HEK293 (cell line): ENCODE measurements around the gene DYNLT4.
A peak's percentile ranks its signal among the peaks of the same experiment; 100 is the strongest.

ENCODE experiments used
- HOXD13 ChIP-seq: sonication (generic); formaldehyde crosslinking; IDR thresholded peaks from 2 replicates; pipeline ENCODE4 v1.8.0; 2022; ENCODE audit warnings: missing genetic modification reagents, borderline replicate concordance
- MYNN ChIP-seq: fragments of 450-650 bp; formaldehyde crosslinking; IDR thresholded peaks from 2 replicates; pipeline ENCODE4 v1.5.1; 2016; ENCODE audit warnings: missing biosample characterization, missing genetic modification characterization, borderline replicate concordance
- YY2 ChIP-seq: fragments of 450-650 bp; formaldehyde crosslinking; IDR thresholded peaks from 2 replicates; pipeline ENCODE4 v1.5.1; 2016; ENCODE audit warnings: missing biosample characterization, missing genetic modification characterization
- ZBTB1 ChIP-seq: fragments of 450-650 bp; formaldehyde crosslinking; IDR thresholded peaks from 2 replicates; pipeline ENCODE4 v1.5.1; 2016; ENCODE audit warnings: missing biosample characterization, missing genetic modification characterization
- ZBTB20 ChIP-seq: fragments of 450-650 bp; formaldehyde crosslinking; IDR thresholded peaks from 2 replicates; pipeline ENCODE4 v1.5.1; 2016; ENCODE audit warnings: missing biosample characterization, missing genetic modification characterization
- ZEB2 ChIP-seq: fragments of 450-650 bp; formaldehyde crosslinking; IDR thresholded peaks from 2 replicates; pipeline ENCODE4 v1.5.1; 2016; ENCODE audit warnings: missing biosample characterization, missing genetic modification characterization
- ZFP41 ChIP-seq: fragments of 450-650 bp; formaldehyde crosslinking; IDR thresholded peaks from 2 replicates; pipeline ENCODE4 v1.5.1; 2016; ENCODE audit warnings: missing biosample characterization, missing genetic modification characterization, borderline replicate concordance
- ZNF114 ChIP-seq: fragments of 450-650 bp; formaldehyde crosslinking; IDR thresholded peaks from 2 replicates; pipeline ENCODE4 v1.5.0; 2017; ENCODE audit warnings: missing biosample characterization, missing genetic modification characterization
- ZNF146 ChIP-seq: fragments of 450-650 bp; formaldehyde crosslinking; IDR thresholded peaks from 2 replicates; pipeline ENCODE4 v1.5.1; 2016; ENCODE audit warnings: missing biosample characterization, missing genetic modification characterization
- ZNF175 ChIP-seq: fragments of 450-650 bp; formaldehyde crosslinking; IDR thresholded peaks from 2 replicates; pipeline ENCODE4 v1.5.1; 2016; ENCODE audit warnings: missing biosample characterization, missing genetic modification characterization
- ZNF311 ChIP-seq: fragments of 450-650 bp; formaldehyde crosslinking; IDR thresholded peaks from 2 replicates; pipeline ENCODE4 v1.5.1; 2017; ENCODE audit warnings: missing biosample characterization, missing genetic modification characterization, borderline replicate concordance
- ZNF354C ChIP-seq: fragments of 450-650 bp; formaldehyde crosslinking; IDR thresholded peaks from 2 replicates; pipeline ENCODE4 v1.5.1; 2016; ENCODE audit warnings: missing biosample characterization, missing genetic modification characterization, low read depth, borderline replicate concordance
- ZNF501 ChIP-seq: fragments of 450-650 bp; formaldehyde crosslinking; IDR thresholded peaks from 2 replicates; pipeline ENCODE4 v1.5.1; 2016; ENCODE audit warnings: missing biosample characterization, missing genetic modification characterization
- ZNF530 ChIP-seq: fragments of 450-650 bp; formaldehyde crosslinking; IDR thresholded peaks from 2 replicates; pipeline ENCODE4 v1.5.1; 2016; ENCODE audit warnings: low read depth, missing biosample characterization, missing genetic modification characterization
- ZNF596 ChIP-seq: fragments of 450-650 bp; IDR thresholded peaks from 2 replicates; pipeline ENCODE4 v1.5.0; 2018; ENCODE audit warnings: missing biosample characterization, mild to moderate bottlenecking, missing genetic modification characterization, moderate library complexity
- ZNF600 ChIP-seq: fragments of 450-650 bp; formaldehyde crosslinking; IDR thresholded peaks from 2 replicates; pipeline ENCODE4 v1.5.1; 2016; ENCODE audit warnings: missing biosample characterization, missing genetic modification characterization
- TF ChIP-seq, protein P1 (sequence below): fragments of 450-650 bp; formaldehyde crosslinking; IDR thresholded peaks from 2 replicates; pipeline ENCODE4 v1.5.1; 2016; ENCODE audit warnings: missing biosample characterization, missing genetic modification characterization
- TF ChIP-seq, protein P2 (sequence below): fragments of 450-650 bp; formaldehyde crosslinking; conservative IDR thresholded peaks from 2 replicates; pipeline ENCODE4 v1.5.1; 2016; ENCODE audit warnings: low read depth, missing biosample characterization, missing genetic modification characterization
- TF ChIP-seq, protein P3 (sequence below): fragments of 450-650 bp; formaldehyde crosslinking; IDR thresholded peaks from 2 replicates; pipeline ENCODE4 v1.5.1; 2016; ENCODE audit warnings: missing biosample characterization, missing genetic modification characterization, borderline replicate concordance
- TF ChIP-seq, protein P4 (sequence below): fragments of 450-650 bp; formaldehyde crosslinking; IDR thresholded peaks from 2 replicates; pipeline ENCODE4 v1.5.1; 2016; ENCODE audit warnings: missing biosample characterization, missing genetic modification characterization
- TF ChIP-seq, protein P5 (sequence below): fragments of 450-650 bp; formaldehyde crosslinking; conservative IDR thresholded peaks from 2 replicates; pipeline ENCODE4 v1.5.1; 2016; ENCODE audit warnings: low read depth, missing biosample characterization, missing genetic modification characterization
- TF ChIP-seq, protein P6 (sequence below): fragments of 450-650 bp; formaldehyde crosslinking; IDR thresholded peaks from 2 replicates; pipeline ENCODE4 v1.5.1; 2017; ENCODE audit warnings: missing biosample characterization, missing genetic modification characterization

DYNLT4 gene

DNA sequence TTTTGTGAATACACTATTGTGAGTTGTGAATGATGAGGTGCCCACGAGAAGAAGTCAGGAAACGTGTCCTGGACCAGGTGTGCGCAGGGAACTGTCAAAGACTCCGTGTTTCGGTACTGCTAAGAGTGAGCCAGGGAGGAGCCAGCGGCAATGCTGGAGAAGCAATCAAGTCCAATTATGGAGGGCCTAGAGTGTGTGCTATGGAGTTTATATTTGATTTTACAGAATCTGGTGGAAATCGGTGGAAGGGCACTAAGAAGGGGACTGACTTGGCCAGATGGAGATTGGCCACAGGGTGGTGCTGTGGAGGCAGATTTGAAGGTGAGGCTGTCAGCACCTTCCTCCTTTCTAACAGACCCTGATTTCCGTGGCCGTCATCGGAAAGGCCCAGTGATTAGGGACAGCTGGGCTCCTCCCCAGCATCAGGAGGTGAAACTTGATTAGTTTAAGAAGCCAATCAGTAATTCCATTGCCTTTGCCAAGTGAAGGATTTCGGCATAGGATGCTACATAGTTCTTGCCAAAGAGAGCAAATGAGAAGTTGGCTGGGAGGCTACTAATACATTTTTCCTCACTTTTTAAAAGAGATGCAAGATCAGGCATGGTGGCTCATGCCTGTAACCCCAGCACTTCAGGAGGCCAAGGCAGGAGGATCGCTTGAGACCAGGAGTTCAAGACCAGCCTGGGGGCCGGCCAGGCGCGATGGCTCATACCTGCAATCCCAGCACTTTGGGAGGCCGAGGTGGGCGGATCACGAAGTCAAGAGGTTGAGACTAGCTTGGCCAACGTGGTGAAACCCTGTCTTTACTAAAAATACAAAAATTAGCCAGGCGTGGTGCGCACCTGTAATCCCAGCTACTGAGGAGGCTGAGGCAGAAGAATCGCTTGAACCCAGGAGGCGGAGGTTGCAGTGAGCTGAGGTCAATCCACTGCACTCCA lies 28.9 kb upstream of the DYNLT4 start (continued):
- no peak for TF ChIP-seq ZNF596 (tag by site-specific recombination)
- TF ChIP-seq ZEB2: 0 out of 2 replicates have a peak, but pooled peaks have one; percentile 59
- TF ChIP-seq, protein P1, sequence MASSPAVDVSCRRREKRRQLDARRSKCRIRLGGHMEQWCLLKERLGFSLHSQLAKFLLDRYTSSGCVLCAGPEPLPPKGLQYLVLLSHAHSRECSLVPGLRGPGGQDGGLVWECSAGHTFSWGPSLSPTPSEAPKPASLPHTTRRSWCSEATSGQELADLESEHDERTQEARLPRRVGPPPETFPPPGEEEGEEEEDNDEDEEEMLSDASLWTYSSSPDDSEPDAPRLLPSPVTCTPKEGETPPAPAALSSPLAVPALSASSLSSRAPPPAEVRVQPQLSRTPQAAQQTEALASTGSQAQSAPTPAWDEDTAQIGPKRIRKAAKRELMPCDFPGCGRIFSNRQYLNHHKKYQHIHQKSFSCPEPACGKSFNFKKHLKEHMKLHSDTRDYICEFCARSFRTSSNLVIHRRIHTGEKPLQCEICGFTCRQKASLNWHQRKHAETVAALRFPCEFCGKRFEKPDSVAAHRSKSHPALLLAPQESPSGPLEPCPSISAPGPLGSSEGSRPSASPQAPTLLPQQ (tag by site-specific recombination): no peak
- TF ChIP-seq, protein P2, sequence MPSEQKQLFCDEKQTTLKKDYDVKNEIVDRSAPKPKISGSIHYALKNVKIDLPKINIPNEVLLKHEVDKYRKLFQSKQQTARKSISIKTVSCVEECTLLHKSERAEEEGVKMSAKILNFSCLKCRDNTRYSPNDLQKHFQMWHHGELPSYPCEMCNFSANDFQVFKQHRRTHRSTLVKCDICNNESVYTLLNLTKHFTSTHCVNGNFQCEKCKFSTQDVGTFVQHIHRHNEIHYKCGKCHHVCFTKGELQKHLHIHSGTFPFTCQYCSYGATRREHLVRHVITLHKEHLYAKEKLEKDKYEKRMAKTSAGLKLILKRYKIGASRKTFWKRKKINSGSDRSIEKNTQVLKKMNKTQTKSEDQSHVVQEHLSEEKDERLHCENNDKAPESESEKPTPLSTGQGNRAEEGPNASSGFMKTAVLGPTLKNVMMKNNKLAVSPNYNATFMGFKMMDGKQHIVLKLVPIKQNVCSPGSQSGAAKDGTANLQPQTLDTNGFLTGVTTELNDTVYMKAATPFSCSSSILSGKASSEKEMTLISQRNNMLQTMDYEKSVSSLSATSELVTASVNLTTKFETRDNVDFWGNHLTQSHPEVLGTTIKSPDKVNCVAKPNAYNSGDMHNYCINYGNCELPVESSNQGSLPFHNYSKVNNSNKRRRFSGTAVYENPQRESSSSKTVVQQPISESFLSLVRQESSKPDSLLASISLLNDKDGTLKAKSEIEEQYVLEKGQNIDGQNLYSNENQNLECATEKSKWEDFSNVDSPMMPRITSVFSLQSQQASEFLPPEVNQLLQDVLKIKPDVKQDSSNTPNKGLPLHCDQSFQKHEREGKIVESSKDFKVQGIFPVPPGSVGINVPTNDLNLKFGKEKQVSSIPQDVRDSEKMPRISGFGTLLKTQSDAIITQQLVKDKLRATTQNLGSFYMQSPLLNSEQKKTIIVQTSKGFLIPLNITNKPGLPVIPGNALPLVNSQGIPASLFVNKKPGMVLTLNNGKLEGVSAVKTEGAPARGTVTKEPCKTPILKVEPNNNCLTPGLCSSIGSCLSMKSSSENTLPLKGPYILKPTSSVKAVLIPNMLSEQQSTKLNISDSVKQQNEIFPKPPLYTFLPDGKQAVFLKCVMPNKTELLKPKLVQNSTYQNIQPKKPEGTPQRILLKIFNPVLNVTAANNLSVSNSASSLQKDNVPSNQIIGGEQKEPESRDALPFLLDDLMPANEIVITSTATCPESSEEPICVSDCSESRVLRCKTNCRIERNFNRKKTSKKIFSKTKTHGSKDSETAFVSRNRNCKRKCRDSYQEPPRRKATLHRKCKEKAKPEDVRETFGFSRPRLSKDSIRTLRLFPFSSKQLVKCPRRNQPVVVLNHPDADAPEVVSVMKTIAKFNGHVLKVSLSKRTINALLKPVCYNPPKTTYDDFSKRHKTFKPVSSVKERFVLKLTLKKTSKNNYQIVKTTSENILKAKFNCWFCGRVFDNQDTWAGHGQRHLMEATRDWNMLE (tag by site-specific recombination): no peak
- TF ChIP-seq ZNF600 (tag by site-specific recombination): peak; percentile 43; the same call in 1 of the 2 replicates
- no peak for TF ChIP-seq ZNF354C (tag by site-specific recombination)
- TF ChIP-seq, protein P3, sequence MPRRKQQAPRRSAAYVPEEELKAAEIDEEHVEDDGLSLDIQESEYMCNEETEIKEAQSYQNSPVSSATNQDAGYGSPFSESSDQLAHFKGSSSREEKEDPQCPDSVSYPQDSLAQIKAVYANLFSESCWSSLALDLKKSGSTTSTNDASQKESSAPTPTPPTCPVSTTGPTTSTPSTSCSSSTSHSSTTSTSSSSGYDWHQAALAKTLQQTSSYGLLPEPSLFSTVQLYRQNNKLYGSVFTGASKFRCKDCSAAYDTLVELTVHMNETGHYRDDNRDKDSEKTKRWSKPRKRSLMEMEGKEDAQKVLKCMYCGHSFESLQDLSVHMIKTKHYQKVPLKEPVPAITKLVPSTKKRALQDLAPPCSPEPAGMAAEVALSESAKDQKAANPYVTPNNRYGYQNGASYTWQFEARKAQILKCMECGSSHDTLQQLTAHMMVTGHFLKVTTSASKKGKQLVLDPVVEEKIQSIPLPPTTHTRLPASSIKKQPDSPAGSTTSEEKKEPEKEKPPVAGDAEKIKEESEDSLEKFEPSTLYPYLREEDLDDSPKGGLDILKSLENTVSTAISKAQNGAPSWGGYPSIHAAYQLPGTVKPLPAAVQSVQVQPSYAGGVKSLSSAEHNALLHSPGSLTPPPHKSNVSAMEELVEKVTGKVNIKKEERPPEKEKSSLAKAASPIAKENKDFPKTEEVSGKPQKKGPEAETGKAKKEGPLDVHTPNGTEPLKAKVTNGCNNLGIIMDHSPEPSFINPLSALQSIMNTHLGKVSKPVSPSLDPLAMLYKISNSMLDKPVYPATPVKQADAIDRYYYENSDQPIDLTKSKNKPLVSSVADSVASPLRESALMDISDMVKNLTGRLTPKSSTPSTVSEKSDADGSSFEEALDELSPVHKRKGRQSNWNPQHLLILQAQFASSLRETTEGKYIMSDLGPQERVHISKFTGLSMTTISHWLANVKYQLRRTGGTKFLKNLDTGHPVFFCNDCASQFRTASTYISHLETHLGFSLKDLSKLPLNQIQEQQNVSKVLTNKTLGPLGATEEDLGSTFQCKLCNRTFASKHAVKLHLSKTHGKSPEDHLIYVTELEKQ (tag by site-specific recombination): no peak
- TF ChIP-seq YY2: no peak
- TF ChIP-seq MYNN (tag by site-specific recombination): no peak
- no peak for TF ChIP-seq ZBTB1 (tag by site-specific recombination)
- TF ChIP-seq ZBTB20 (tag by site-specific recombination): no peak
- TF ChIP-seq, protein P4, sequence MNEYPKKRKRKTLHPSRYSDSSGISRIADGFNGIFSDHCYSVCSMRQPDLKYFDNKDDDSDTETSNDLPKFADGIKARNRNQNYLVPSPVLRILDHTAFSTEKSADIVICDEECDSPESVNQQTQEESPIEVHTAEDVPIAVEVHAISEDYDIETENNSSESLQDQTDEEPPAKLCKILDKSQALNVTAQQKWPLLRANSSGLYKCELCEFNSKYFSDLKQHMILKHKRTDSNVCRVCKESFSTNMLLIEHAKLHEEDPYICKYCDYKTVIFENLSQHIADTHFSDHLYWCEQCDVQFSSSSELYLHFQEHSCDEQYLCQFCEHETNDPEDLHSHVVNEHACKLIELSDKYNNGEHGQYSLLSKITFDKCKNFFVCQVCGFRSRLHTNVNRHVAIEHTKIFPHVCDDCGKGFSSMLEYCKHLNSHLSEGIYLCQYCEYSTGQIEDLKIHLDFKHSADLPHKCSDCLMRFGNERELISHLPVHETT (tag by site-specific recombination): 0 out of 2 replicates have a peak, but pooled peaks have one; percentile 13
- TF ChIP-seq, protein P5, sequence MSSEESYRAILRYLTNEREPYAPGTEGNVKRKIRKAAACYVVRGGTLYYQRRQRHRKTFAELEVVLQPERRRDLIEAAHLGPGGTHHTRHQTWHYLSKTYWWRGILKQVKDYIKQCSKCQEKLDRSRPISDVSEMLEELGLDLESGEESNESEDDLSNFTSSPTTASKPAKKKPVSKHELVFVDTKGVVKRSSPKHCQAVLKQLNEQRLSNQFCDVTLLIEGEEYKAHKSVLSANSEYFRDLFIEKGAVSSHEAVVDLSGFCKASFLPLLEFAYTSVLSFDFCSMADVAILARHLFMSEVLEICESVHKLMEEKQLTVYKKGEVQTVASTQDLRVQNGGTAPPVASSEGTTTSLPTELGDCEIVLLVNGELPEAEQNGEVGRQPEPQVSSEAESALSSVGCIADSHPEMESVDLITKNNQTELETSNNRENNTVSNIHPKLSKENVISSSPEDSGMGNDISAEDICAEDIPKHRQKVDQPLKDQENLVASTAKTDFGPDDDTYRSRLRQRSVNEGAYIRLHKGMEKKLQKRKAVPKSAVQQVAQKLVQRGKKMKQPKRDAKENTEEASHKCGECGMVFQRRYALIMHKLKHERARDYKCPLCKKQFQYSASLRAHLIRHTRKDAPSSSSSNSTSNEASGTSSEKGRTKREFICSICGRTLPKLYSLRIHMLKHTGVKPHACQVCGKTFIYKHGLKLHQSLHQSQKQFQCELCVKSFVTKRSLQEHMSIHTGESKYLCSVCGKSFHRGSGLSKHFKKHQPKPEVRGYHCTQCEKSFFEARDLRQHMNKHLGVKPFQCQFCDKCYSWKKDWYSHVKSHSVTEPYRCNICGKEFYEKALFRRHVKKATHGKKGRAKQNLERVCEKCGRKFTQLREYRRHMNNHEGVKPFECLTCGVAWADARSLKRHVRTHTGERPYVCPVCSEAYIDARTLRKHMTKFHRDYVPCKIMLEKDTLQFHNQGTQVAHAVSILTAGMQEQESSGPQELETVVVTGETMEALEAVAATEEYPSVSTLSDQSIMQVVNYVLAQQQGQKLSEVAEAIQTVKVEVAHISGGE (tag by site-specific recombination): no peak
- TF ChIP-seq HOXD13 (CRISPR knock-in tag): no peak
- TF ChIP-seq ZFP41 (tag by site-specific recombination): no peak
- no peak for TF ChIP-seq ZNF114 (tag by site-specific recombination)
- TF ChIP-seq ZNF175 (tag by site-specific recombination): no peak
- TF ChIP-seq ZNF501 (tag by site-specific recombination): peak; percentile 44; the same call in 1 of the 2 replicates
- no peak for TF ChIP-seq ZNF311 (tag by site-specific recombination)
- TF ChIP-seq ZNF530: no peak
- TF ChIP-seq, protein P6, sequence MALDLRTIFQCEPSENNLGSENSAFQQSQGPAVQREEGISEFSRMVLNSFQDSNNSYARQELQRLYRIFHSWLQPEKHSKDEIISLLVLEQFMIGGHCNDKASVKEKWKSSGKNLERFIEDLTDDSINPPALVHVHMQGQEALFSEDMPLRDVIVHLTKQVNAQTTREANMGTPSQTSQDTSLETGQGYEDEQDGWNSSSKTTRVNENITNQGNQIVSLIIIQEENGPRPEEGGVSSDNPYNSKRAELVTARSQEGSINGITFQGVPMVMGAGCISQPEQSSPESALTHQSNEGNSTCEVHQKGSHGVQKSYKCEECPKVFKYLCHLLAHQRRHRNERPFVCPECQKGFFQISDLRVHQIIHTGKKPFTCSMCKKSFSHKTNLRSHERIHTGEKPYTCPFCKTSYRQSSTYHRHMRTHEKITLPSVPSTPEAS (tag by site-specific recombination): no peak
- no peak for TF ChIP-seq ZNF146 (tag by site-specific recombination)
